Tibial nerve (tissue), 4 donors: ENCODE measurements around the gene RPL14. TPM values are rescaled to one million over a fixed set of nuclear protein-coding genes. Genes with fewer than 3 reads are reported as not detected.

Experiments used
- DNase-seq, 2 donors: peaks; one replicate each; pipeline ENCODE4 v3.0.0-alpha.2; 2019; ENCODE audit warnings: low spot score in 2 of 2
- H3K27ac ChIP-seq, 4 donors: fragments of 200-600 bp; sonication (generic) in 3 of 4; one replicate each; pipeline ENCODE4 v1.5.1; 2017 to 2019; ENCODE audit warnings: mild to moderate bottlenecking in 1 of 4
- H3K27me3 ChIP-seq, 2 donors: fragments of 200-600 bp; sonication (generic) in 1 of 2; one replicate each; pipeline versions ENCODE4 v1.5.1 to v1.6.0; 2017 to 2019
- H3K36me3 ChIP-seq, 3 donors: fragments of 200-600 bp; sonication (generic); one replicate each; pipeline ENCODE4 v1.5.1; 2018 to 2019
- H3K4me1 ChIP-seq, 4 donors: fragments of 200-600 bp; sonication (generic) in 3 of 4; one replicate each; pipeline ENCODE4 v1.5.1; 2017 to 2019
- H3K4me3 ChIP-seq, 4 donors: fragments of 200-600 bp; sonication (generic) in 3 of 4; one replicate each; pipeline ENCODE4 v1.5.1; 2017 to 2019; ENCODE audit warnings: mild to moderate bottlenecking in 1 of 4, moderate library complexity in 1 of 4
- H3K9me3 ChIP-seq, 4 donors: fragments of 200-600 bp; sonication (generic) in 3 of 4; one replicate each; pipeline ENCODE4 v1.5.1; 2017 to 2019
- CTCF ChIP-seq, 5 experiments: fragments of 200-600 bp in 3 of 5; fragments of 450-650 bp in 2 of 5; sonication (generic) in 3 of 5; IDR thresholded peaks; one replicate each; pipeline ENCODE4 v1.5.1; 2016 to 2019; ENCODE audit warnings: antibody characterized with exemption in 5 of 5, mild to moderate bottlenecking in 3 of 5, moderate library complexity in 2 of 5
- EP300 ChIP-seq, 2 donors: sonication (generic); formaldehyde crosslinking; IDR thresholded peaks; one replicate each; pipeline ENCODE4 v1.6.1; 2017; ENCODE audit warnings: antibody characterized with exemption in 2 of 2, mild to moderate bottlenecking in 1 of 2
- POLR2A ChIP-seq, 2 donors: fragments of 450-650 bp; IDR thresholded peaks; one replicate each; pipeline ENCODE4 v1.6.1; 2017; ENCODE audit warnings: antibody characterized with exemption in 2 of 2, mild to moderate bottlenecking in 2 of 2, moderate library complexity in 2 of 2
- WGBS, 2 donors: methylation state at CpG; one replicate each; pipeline ENCODE4 v1.1.5; 2018; 5-methylcytosine and 5-hydroxymethylcytosine counted together
- total RNA-seq, 4 donors: library from RNA; depleted of rRNA; stranded (reverse); fragments of >200 nt; gene quantifications; one replicate each; pipeline ENCODE4 v1.1.0, GENCODE V29; 2016

The RPL14 gene
- total RNA-seq, 4 donors from 2014 or later, result 263 to 397 (median 270) TPM

- WGBS, 2 donors, result 94 to 96% methylated on average over 1 of the region's 1 CpG
- Histone ChIP-seq H3K27me3 (no peaks in the 10 kb centered on the region), H3K36me3 (no peaks in the 10 kb centered on the region), H3K27ac (no peak overlapping the region), H3K4me1 (peaks cover 0 to 8% (median 1%) of the 10 kb centered on the region in 4 donors), H3K4me3 (no peak overlapping the region), H3K9me3 (no peaks in the 10 kb centered on the region)
- DNase-seq, result no peak
- no peak for TF ChIP-seq POLR2A (IDR thresholded peaks at IDR 0.05)
Measured at GRCh38 chr3:40499952-40500351, 42.8 kb downstream of the RPL14 start.

GRCh38 chr3:40502034-40502433, 44.9 kb downstream of the RPL14 start:
- no peaks in the 10 kb centered on the region for H3K36me3 ChIP-seq
- H3K27me3 ChIP-seq, result no peaks in the 10 kb centered on the region
- 89 to 94% methylated on average over 2 of the region's 2 CpGs for WGBS, 2 donors
- no peak for DNase-seq
- peaks cover 0 to 21% (median 4%) of the 10 kb centered on the region in 4 donors for H3K4me1 ChIP-seq
- no peak overlapping the region for H3K27ac ChIP-seq
- no peaks in the 10 kb centered on the region for H3K9me3 ChIP-seq
- no peak overlapping the region for H3K4me3 ChIP-seq
- TF ChIP-seq POLR2A (IDR thresholded peaks at IDR 0.05) (no peak), CTCF (IDR thresholded peaks at IDR 0.05) (no peak), EP300 (IDR thresholded peaks at IDR 0.05) (no peak)

- Histone ChIP-seq H3K27ac (peak overlapping the region in 3 of 4 donors; percentile 43 to 81 (median 47)), H3K4me1 (peaks cover 0 to 21% (median 4%) of the 10 kb centered on the region in 4 donors), H3K36me3 (peaks cover 0 to 15% (median 0%) of the 10 kb centered on the region in 3 donors), H3K27me3 (no peaks in the 10 kb centered on the region), H3K9me3 (no peaks in the 10 kb centered on the region), H3K4me3 (peak overlapping the region in 2 of 4 donors; percentile 52 to 61)
- TF ChIP-seq CTCF (IDR thresholded peaks at IDR 0.05) (no peak), EP300 (IDR thresholded peaks at IDR 0.05) (peak in 1 of 2 donors; percentile 92)
- DNase-seq, result peak in 1 of 2 donors; percentile 20
- 58 to 60% methylated on average over 5 of the region's 5 CpGs for WGBS, 2 donors
Measured at GRCh38 chr3:40504636-40505430, 47.7 kb downstream of the RPL14 start.

- peak within 1 kb of the TSS; percentile 3 to 81 (median 54) for H3K27ac ChIP-seq
- H3K27me3 ChIP-seq, result no peaks in the 10 kb centered on the region
- H3K4me1 ChIP-seq, result peaks cover 0 to 21% (median 4%) of the 10 kb centered on the region in 4 donors
- TF ChIP-seq CTCF (IDR thresholded peaks at IDR 0.05), result peak in 2 of 5 experiments; percentile 15 to 22
- peak in 1 of 2 donors; percentile 18 for TF ChIP-seq POLR2A (IDR thresholded peaks at IDR 0.05)
- TF ChIP-seq EP300 (IDR thresholded peaks at IDR 0.05), result peak in 1 of 2 donors; percentile 56
- peak; percentile 18 to 45 for DNase-seq
- H3K9me3 ChIP-seq, result no peaks in the 10 kb centered on the region
- peak within 1 kb of the TSS; percentile 38 to 61 (median 56) for H3K4me3 ChIP-seq
- H3K36me3 ChIP-seq, result peaks cover 0 to 25% (median 0%) of the 10 kb centered on the region in 3 donors
- WGBS, 2 donors, result 4 to 6% methylated on average over 44 of the region's 44 CpGs
Measured at GRCh38 chr3:40505599-40506462, 48.7 kb downstream of the RPL14 start, which contains the start of gene ZNF620. TSS of gene ZNF620 (plus strand) at chr3:40506039. CDS start at chr3:40506353, 314 bp downstream.

- H3K9me3 ChIP-seq, result no peaks in the 10 kb centered on the region
- H3K36me3 ChIP-seq, result peaks cover 0 to 75% (median 4%) of the 10 kb centered on the region in 3 donors
Measured at GRCh38 chr3:40511031-40511718, 54.0 kb downstream of the RPL14 start.

More at GRCh38 chr3:40511031-40511718, 54.0 kb downstream of the RPL14 start:
- no peak for DNase-seq
- Histone ChIP-seq H3K27me3 (no peaks in the 10 kb centered on the region), H3K27ac (no peak overlapping the region), H3K4me1 (peaks cover 0 to 7% (median 0%) of the 10 kb centered on the region in 4 donors), H3K4me3 (no peak overlapping the region)
- no peak for TF ChIP-seq EP300 (IDR thresholded peaks at IDR 0.05)
- no peak for TF ChIP-seq CTCF (IDR thresholded peaks at IDR 0.05)
- no peak for TF ChIP-seq POLR2A (IDR thresholded peaks at IDR 0.05)
- WGBS, 2 donors, result 91 to 100% methylated on average over 1 of the region's 1 CpG
